Mammary epithelial cell (primary cell): ENCODE results near the gene PKD2L1.

Experiments
- CTCF ChIP-seq, 2 donors: IDR thresholded peaks in 1 of 2; conservative IDR thresholded peaks in 1 of 2; 2 replicates each; pipeline ENCODE4 v1.5.1; 2011 to 2012; ENCODE audit warnings: inconsistent platforms in 2 of 2, low read length in 2 of 2, mild to moderate bottlenecking in 2 of 2, control low read depth in 1 of 2, low read depth in 1 of 2; ENCODE audit not compliant: insufficient read depth in 1 of 2; ENCODE audit errors: extremely low read depth in 1 of 2
- EZH2 ChIP-seq: IDR thresholded peaks from 2 replicates; pipeline ENCODE4 v1.6.1; 2012; ENCODE audit warnings: low read length, inconsistent platforms, borderline replicate concordance

- TF ChIP-seq CTCF (conservative IDR thresholded peaks at IDR 0.05 in 1 of 2, IDR thresholded peaks at IDR 0.05 in 1 of 2; ENCODE audit: extremely low read depth in 1 of 2, insufficient read depth in 1 of 2, low read depth in 1 of 2, low read length in 2 of 2) (no peak), EZH2 (no peak)
Measured at GRCh38 chr10:100348389-100348927, 18.4 kb upstream of the PKD2L1 start.
